Measurements from ENCODE around the gene TWF2. TPM values are rescaled to one million over a fixed set of nuclear protein-coding genes. Genes with fewer than 3 reads are reported as not detected.

TWF2 gene
- total RNA-seq, 6 donors from 2014 or later: 31.9 to 83.5 (median 66.6) TPM

DNA sequence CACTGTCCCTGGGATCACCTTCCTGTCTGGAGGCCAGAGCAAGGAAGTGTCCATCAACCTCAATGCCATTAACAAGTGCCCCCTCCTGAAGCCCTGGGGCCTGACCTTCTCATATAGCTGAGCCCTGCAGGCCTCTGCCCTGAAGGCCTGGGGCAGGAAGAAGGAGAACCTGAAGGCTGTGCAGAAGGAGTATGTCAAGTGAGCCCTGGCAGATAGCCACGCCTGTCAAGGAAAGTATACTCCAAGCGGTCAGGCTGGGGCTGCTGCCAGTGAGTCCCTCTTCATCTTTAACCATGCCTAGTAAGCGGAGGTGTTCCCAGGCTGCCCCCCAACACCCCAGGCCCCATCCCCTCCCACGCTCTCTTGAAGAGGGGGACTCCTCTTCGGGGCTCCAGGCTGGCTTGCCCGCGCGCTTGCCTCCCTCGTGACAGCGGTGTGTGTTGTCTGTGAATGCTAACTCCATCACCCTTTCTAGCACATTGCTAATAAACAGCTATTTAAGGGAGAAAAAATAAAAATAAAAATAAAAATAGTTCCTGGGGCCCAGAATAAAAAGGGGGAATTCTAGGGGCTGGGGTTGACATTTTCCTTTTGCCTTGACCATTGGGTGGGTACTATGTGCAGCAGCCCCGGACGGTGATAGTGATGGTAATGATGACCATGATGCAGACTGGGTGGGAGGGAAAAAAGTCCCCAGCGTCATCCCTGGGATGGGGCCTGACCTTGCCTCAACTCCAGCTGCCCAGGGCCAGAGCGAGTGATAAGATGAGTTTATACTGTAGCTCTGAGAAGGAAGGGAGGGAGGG is 44.3 kb downstream of the TWF2 start:
- Histone ChIP-seq H3K4me3 (no peak overlapping the region), H3K27ac (peak overlapping the region in 3 of 4 donors; percentile 92 to 98 (median 94)), H3K9me3 (no peaks in the 10 kb centered on the region), H3K27me3 (no peaks in the 10 kb centered on the region), H3K4me1 (peaks cover 61 to 72% (median 68%) of the 10 kb centered on the region in 4 donors), H3K36me3 (peaks cover 0 to 4% (median 0%) of the 10 kb centered on the region in 4 donors)
- WGBS, 2 donors: 53 to 58% methylated on average over 12 to 14 of the region's 14 CpGs
- peak in 1 of 2 donors; percentile 28 for ATAC-seq (ENCODE audit: low FRiP score in 2 of 2)
- DNase-seq: peak; percentile 71 to 93
- peak in 1 of 2 donors; percentile 33 for TF ChIP-seq POLR2AphosphoS5 (IDR thresholded peaks at IDR 0.05)
- TF ChIP-seq EP300 (IDR thresholded peaks at IDR 0.05): peak in 1 of 4 donors; percentile 18
- no peak for TF ChIP-seq POLR2A (IDR thresholded peaks at IDR 0.05)

DNA sequence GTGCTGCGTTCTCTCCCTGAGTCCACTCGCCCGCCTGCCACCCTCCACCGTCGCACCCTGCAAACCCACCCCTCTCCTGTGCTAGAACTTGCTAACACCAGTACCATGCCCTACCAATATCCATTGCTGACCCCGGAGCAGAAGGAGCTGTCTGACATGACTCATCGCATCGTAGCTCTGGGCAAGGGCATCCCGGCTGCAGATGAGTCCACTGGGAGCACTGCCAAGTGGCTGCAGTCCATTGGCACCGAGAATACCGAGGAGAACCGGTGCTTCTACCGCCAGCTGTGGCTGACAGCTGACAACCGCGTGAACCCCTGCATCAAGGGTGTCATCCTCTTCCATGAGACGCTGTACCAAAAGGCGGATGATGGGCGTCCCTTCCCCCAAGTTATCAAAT is 45.9 kb downstream of the TWF2 start:
- no peak overlapping the region for H3K27ac ChIP-seq
- WGBS, 2 donors: 84 to 96% methylated on average over 6 to 18 of the region's 18 CpGs
- ATAC-seq (ENCODE audit: low FRiP score in 2 of 2): no peak
- no peak overlapping the region for H3K4me3 ChIP-seq
- H3K9me3 ChIP-seq: no peaks in the 10 kb centered on the region
- H3K4me1 ChIP-seq: peaks cover 53 to 63% (median 59%) of the 10 kb centered on the region in 4 donors
- H3K36me3 ChIP-seq: no peaks in the 10 kb centered on the region
- peak in 1 of 2 donors; percentile 47 for DNase-seq
- no peak for TF ChIP-seq POLR2AphosphoS5 (IDR thresholded peaks at IDR 0.05)
- no peak for TF ChIP-seq POLR2A (IDR thresholded peaks at IDR 0.05)
- no peak for TF ChIP-seq CTCF (IDR thresholded peaks at IDR 0.05)
- no peak for TF ChIP-seq EP300 (IDR thresholded peaks at IDR 0.05)
- H3K27me3 ChIP-seq: no peaks in the 10 kb centered on the region

GRCh38 chr3:52191663-52192062 is 47.3 kb downstream of the TWF2 start:
- WGBS, 2 donors: 76 to 88% methylated on average over 4 of the region's 4 CpGs
- Histone ChIP-seq H3K9me3 (no peaks in the 10 kb centered on the region), H3K27me3 (no peaks in the 10 kb centered on the region), H3K4me3 (no peak overlapping the region), H3K36me3 (no peaks in the 10 kb centered on the region), H3K27ac (peak overlapping the region in 2 of 4 donors; percentile 15 to 65), H3K4me1 (peaks cover 42 to 52% (median 48%) of the 10 kb centered on the region in 4 donors)
- TF ChIP-seq EP300 (IDR thresholded peaks at IDR 0.05): no peak
- no peak for TF ChIP-seq POLR2AphosphoS5 (IDR thresholded peaks at IDR 0.05)
- TF ChIP-seq CTCF (IDR thresholded peaks at IDR 0.05): no peak
- no peak for TF ChIP-seq POLR2A (IDR thresholded peaks at IDR 0.05)
- no peak for ATAC-seq (ENCODE audit: low FRiP score in 2 of 2)
- DNase-seq: no peak

GRCh38 chr3:52190294-52191074 is 48.5 kb downstream of the TWF2 start:
- peak; percentile 50 to 84 for DNase-seq
- Histone ChIP-seq H3K36me3 (no peaks in the 10 kb centered on the region), H3K9me3 (no peaks in the 10 kb centered on the region), H3K4me3 (no peak overlapping the region), H3K4me1 (peaks cover 31 to 41% (median 36%) of the 10 kb centered on the region in 4 donors), H3K27me3 (no peaks in the 10 kb centered on the region), H3K27ac (peak overlapping the region; percentile 20 to 70 (median 54))
- 52 to 59% methylated on average over 9 of the region's 9 CpGs for WGBS, 2 donors
- TF ChIP-seq POLR2A (IDR thresholded peaks at IDR 0.05): peak in 1 of 4 donors; percentile 9
- no peak for TF ChIP-seq POLR2AphosphoS5 (IDR thresholded peaks at IDR 0.05)
- ATAC-seq (ENCODE audit: low FRiP score in 2 of 2): peak; percentile 36 to 61

- no peak for ATAC-seq (ENCODE audit: low FRiP score in 2 of 2)
- peaks cover 17 to 23% (median 21%) of the 10 kb centered on the region in 4 donors for H3K4me1 ChIP-seq
- DNase-seq: no peak
- no peak for TF ChIP-seq EP300 (IDR thresholded peaks at IDR 0.05)
- TF ChIP-seq POLR2AphosphoS5 (IDR thresholded peaks at IDR 0.05): no peak
- no peak for TF ChIP-seq CTCF (IDR thresholded peaks at IDR 0.05)
- no peak for TF ChIP-seq POLR2A (IDR thresholded peaks at IDR 0.05)
- no peaks in the 10 kb centered on the region for H3K27me3 ChIP-seq
- H3K9me3 ChIP-seq: no peaks in the 10 kb centered on the region
- H3K36me3 ChIP-seq: no peaks in the 10 kb centered on the region
- H3K4me3 ChIP-seq: no peak overlapping the region
- 75 to 100% methylated on average over 1 of the region's 1 CpG for WGBS, 2 donors
- H3K27ac ChIP-seq: peak overlapping the region in 2 of 4 donors; percentile 23 to 70
Observed at GRCh38 chr3:52188556-52188955, 50.4 kb downstream of the TWF2 start.

All from upper lobe of left lung (tissue), 6 donors.